ENCODE data around the gene CD247.

The CD247 gene

DNA sequence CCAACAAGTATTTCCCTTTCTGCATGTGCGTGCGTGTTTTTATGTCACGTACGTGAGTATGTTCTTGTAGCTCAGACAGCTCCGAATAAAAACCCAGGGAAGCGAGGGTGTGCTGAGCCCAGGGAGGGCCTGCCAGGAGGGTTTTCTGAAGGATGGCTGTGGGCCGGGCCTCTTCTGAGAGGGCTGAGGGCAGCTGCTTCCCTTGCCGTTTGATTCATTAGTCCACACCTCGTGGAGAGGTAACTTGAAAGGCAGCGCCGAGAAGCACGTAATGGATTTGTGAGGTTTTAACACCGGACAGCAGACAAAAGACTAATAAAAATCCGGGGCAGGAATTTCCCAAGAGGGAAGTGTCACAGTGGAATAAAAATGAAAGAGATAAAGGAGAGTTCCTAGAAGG lies 29.5 kb downstream of the CD247 start:
- Histone ChIP-seq H3K4me2 (ENCODE audit: low read depth, low read length) (no peak overlapping the region), H3K27me3 (replicated peaks; ENCODE audit: insufficient read depth, low read length) (no peaks in the 10 kb centered on the region), H3K36me3 (replicated peaks; ENCODE audit: insufficient read depth, low read length) (no peaks in the 10 kb centered on the region), H3F3A (ENCODE audit: insufficient read depth, low read length) (peaks cover 6% of the 10 kb centered on the region), H3K9me3 (replicated peaks; ENCODE audit: insufficient read depth, low read length) (no peaks in the 10 kb centered on the region), H3K9me2 (replicated peaks; ENCODE audit: insufficient read depth, low read length) (no peaks in the 10 kb centered on the region), H4K20me1 (ENCODE audit: insufficient read depth, low read length) (no peaks in the 10 kb centered on the region), H3K4me1 (ENCODE audit: low read length) (peaks cover 18% of the 10 kb centered on the region), H3K79me2 (ENCODE audit: low read length) (no peaks in the 10 kb centered on the region), H3K27ac (ENCODE audit: low read length) (no peak overlapping the region), H3K9ac (ENCODE audit: low read length) (no peak overlapping the region), H2AFZ (ENCODE audit: low read length) (no peak overlapping the region), H3K4me3 (ENCODE audit: low read length) (no peak overlapping the region)
- TF ChIP-seq EZH2phosphoT487 (IDR thresholded peaks at IDR 0.05; ENCODE audit: low read length): no peak
- TF ChIP-seq EZH2 (optimal IDR thresholded peaks at IDR 0.05; ENCODE audit: low read depth, low read length): no peak
- TF ChIP-seq, protein P1, sequence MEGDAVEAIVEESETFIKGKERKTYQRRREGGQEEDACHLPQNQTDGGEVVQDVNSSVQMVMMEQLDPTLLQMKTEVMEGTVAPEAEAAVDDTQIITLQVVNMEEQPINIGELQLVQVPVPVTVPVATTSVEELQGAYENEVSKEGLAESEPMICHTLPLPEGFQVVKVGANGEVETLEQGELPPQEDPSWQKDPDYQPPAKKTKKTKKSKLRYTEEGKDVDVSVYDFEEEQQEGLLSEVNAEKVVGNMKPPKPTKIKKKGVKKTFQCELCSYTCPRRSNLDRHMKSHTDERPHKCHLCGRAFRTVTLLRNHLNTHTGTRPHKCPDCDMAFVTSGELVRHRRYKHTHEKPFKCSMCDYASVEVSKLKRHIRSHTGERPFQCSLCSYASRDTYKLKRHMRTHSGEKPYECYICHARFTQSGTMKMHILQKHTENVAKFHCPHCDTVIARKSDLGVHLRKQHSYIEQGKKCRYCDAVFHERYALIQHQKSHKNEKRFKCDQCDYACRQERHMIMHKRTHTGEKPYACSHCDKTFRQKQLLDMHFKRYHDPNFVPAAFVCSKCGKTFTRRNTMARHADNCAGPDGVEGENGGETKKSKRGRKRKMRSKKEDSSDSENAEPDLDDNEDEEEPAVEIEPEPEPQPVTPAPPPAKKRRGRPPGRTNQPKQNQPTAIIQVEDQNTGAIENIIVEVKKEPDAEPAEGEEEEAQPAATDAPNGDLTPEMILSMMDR (IDR thresholded peaks at IDR 0.05; ENCODE audit: low read length): no peak
- no peak for DNase-seq

DNA sequence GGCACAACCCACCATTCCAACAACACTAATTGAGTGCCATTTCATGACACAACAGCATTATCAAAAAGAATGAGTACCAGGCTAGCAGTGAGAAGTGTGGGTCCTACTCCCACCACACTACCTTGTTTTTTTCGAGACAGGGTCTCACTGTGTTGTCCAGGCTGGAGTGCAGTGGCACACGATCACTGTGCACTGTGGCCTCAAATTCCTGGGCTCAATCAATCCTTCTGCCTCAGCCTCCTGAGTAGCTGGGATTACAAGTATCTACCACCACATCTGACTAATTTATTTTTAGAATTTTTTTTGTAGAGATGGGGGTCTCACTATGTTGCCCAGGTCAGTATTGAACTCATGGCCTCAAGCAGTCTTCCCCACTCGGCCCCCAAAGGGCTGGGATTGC lies 30.7 kb downstream of the CD247 start:
- no peak overlapping the region for H3K4me3 ChIP-seq (ENCODE audit: low read length)
- H4K20me1 ChIP-seq (ENCODE audit: insufficient read depth, low read length): no peaks in the 10 kb centered on the region
- no peak overlapping the region for H3K27ac ChIP-seq (ENCODE audit: low read length)
- no peaks in the 10 kb centered on the region for H3K9me3 ChIP-seq (replicated peaks; ENCODE audit: insufficient read depth, low read length)
- no peak for DNase-seq
- no peaks in the 10 kb centered on the region for H3K36me3 ChIP-seq (replicated peaks; ENCODE audit: insufficient read depth, low read length)
- peaks cover 11% of the 10 kb centered on the region for H3K4me1 ChIP-seq (ENCODE audit: low read length)
- TF ChIP-seq EZH2 (optimal IDR thresholded peaks at IDR 0.05; ENCODE audit: low read depth, low read length) (no peak), EZH2phosphoT487 (IDR thresholded peaks at IDR 0.05; ENCODE audit: low read length) (no peak)
- TF ChIP-seq, protein P1 (IDR thresholded peaks at IDR 0.05; ENCODE audit: low read length): no peak
- no peak overlapping the region for H3K4me2 ChIP-seq (ENCODE audit: low read depth, low read length)
- no peaks in the 10 kb centered on the region for H3K27me3 ChIP-seq (replicated peaks; ENCODE audit: insufficient read depth, low read length)
- no peak overlapping the region for H3K9ac ChIP-seq (ENCODE audit: low read length)
- H2AFZ ChIP-seq (ENCODE audit: low read length): no peak overlapping the region
- no peaks in the 10 kb centered on the region for H3K9me2 ChIP-seq (replicated peaks; ENCODE audit: insufficient read depth, low read length)
- H3F3A ChIP-seq (ENCODE audit: insufficient read depth, low read length): peaks cover 6% of the 10 kb centered on the region
- no peaks in the 10 kb centered on the region for H3K79me2 ChIP-seq (ENCODE audit: low read length)

DNA sequence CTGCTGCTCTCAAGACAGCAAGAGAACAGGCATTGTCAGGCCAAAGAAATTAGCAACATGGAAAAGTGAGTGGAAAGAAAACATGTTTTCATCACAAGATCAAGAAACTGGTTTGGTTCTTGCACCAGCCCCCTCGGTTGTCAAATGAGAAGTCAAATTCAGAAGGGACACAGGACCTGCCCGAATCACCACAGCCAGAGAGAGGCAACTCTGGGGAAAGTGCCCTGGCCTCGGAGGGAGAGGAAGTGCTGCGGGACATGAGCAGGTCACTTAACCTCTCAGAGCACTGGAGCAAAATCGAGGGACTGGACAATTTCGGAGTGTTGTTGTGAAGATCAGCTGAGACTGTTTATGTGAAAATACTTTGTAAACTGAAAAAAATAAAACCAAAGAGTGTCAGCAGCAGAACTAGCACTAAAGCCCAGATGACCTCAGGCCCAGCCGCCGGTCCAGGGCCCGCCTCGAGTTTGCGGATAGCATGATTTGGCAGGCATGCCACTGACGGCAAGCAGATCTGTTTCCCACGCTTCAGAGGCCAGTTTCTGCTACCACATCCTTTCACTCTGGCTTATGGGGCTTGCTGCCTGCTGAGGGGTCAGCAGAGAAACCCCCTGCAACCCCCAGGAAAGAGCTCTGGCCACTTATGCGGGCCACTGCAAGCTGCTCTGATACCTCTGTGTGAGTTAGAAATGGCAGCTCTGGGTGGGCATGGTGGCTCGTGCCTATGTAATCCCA lies 32.1 kb downstream of the CD247 start:
- Histone ChIP-seq H3F3A (ENCODE audit: insufficient read depth, low read length) (no peaks in the 10 kb centered on the region), H3K79me2 (ENCODE audit: low read length) (no peaks in the 10 kb centered on the region)
- no peak for DNase-seq

More for the DNA sequence above, 32.1 kb downstream of the CD247 start:
- Histone ChIP-seq H3K9ac (ENCODE audit: low read length) (no peak overlapping the region), H3K27ac (ENCODE audit: low read length) (no peak overlapping the region), H3K36me3 (replicated peaks; ENCODE audit: insufficient read depth, low read length) (no peaks in the 10 kb centered on the region), H3K9me2 (replicated peaks; ENCODE audit: insufficient read depth, low read length) (no peaks in the 10 kb centered on the region), H4K20me1 (ENCODE audit: insufficient read depth, low read length) (no peaks in the 10 kb centered on the region), H3K9me3 (replicated peaks; ENCODE audit: insufficient read depth, low read length) (no peaks in the 10 kb centered on the region), H3K4me2 (ENCODE audit: low read depth, low read length) (no peak overlapping the region), H3K4me3 (ENCODE audit: low read length) (no peak overlapping the region), H3K27me3 (replicated peaks; ENCODE audit: insufficient read depth, low read length) (no peaks in the 10 kb centered on the region), H2AFZ (ENCODE audit: low read length) (no peak overlapping the region), H3K4me1 (ENCODE audit: low read length) (no peaks in the 10 kb centered on the region)
- TF ChIP-seq EZH2phosphoT487 (IDR thresholded peaks at IDR 0.05; ENCODE audit: low read length): no peak
- TF ChIP-seq EZH2 (optimal IDR thresholded peaks at IDR 0.05; ENCODE audit: low read depth, low read length): no peak
- TF ChIP-seq, protein P1 (IDR thresholded peaks at IDR 0.05; ENCODE audit: low read length): no peak
